GM18909 (cell line): ENCODE data around the gene TTLL11.

Source experiments
- ATAC-seq: cut with Tn5 transposase; IDR thresholded peaks from one replicate; pipeline ENCODE4 v1.9.1; 2021; ENCODE audit warnings: mild to moderate bottlenecking; ENCODE audit not compliant: unreplicated experiment, poor library complexity

TTLL11 gene

DNA sequence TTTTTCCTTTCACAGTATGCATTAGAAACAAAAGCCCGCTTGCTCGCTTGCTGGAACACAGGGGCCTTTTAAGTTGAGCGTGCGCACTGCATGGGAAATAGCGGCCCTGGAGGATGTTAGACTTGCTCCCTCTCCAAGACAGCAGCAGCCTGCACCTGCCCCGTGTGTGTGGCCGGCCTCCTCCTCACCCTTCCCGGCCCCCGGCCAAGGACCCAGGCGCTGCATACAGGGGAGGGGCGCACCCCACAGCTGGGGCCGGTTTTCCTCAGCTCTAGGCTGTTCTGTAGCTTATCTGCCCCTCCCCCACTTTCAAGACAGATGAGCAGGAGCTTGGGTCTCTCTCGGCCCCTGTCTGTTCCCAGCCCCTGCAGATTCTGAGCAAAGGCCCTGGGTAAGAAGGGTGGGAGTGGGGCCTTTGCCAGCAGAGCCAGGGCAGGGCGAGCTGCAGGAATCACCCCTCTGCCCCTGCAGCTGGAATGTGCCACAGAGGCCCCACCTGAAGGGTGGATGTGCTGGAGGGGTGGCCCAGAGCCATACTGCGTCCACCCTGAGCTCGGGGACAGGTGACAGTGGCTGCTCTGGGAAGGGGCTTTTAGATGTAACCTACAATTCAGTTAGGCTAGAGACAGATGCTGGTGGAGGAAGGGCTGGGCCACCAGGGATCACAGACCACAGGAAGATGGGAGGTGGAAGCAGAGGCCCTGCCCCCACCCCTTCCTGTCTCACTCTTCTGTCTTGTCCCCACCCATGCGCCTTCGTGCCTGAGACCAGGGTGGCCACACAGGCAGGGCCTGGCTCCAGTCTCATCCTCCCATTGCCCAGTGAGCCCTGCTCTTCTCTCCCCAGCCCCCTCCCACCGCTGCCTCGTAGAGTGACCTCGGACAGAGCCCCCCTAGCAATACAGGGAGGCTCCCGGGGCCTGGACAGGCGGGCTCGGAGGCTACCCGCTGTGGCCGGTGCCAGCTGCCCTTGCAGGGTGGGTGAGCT, 309.3 kb downstream of the TTLL11 start:
- ATAC-seq: no peak

DNA sequence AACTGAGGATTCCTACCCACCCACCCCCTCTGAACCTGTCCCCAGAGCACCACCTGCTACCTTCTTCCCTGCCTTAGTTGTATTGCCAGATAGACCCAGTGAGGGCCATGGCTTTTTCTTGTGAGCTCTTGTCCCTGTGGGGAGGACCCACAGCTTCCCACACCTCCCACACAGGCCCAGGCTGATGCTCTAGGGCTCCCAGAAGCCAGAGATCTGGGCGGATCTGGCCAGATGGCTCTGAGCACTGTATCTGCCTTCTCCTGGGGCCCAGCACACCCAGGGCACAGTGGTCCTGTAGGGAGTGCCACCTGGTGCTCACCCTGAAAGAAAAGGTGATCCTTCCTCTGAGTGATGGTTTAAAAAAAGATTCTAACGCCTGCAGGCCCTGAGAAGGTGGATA, 310.0 kb downstream of the TTLL11 start:
- no peak for ATAC-seq

DNA sequence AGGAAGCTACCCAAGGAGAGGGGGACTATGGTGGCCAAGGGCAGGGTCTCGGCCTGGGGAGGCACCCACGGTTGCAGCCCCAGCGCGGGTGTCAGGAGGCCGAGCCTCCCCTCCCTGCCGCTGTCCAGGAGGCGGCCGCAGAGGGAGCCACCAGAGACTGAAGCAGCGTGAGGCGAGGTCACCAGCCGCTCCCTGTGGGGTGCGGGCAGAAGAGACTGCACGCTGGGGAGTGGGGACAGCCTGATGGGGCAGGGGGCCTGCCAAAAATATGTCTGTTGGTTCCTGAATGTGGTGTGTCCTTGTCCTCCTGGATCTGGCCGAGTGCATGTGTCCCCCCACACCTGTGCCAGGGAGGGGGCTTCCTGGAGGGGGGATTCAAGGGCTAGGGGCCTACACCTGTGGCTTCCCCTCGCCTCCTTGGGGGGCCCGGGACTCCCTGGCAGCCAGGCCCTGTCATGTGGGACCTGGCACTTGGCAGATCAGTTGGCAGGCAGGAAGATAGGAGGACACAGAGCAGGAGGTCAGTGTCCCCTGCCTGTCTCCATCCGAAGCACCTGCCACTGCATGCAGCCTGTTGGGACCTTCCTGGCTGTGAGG, 310.5 kb downstream of the TTLL11 start:
- ATAC-seq: no peak

DNA sequence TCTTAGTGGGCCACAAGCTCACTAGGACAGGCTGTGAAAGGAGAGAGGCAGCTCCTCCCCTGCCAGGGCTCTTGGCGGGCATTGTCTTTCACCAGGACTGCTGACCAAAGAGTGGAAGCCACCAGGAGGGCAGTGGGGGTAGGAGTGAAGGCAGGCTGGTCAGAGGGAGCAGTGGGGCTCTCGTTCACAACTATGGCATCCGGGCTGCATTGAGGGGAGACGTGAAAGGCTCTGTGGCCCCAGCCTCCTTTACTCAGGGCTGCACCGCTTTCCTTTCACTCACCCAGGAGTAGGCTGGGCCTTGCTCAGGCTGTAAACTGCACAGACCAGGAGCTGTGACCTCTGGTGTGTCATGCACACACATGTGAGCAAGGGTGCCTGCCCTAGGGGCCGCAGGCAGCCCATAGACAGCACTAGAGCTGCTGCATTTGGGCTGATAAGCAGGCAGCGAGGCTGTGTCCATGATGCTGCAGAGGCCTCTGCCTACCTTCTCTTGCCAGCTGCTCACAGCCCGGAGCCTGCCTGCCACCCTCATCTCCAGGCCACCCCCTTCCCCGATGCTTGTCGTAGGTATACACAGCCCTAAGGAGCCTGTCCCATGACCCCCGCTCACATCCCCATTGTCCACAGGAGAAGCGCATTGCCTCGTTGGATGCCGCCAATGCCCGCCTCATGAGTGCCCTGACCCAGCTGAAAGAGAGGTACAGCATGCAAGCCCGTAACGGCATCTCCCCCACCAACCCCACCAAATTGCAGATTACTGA, 311.2 kb downstream of the TTLL11 start:
- no peak for ATAC-seq

DNA sequence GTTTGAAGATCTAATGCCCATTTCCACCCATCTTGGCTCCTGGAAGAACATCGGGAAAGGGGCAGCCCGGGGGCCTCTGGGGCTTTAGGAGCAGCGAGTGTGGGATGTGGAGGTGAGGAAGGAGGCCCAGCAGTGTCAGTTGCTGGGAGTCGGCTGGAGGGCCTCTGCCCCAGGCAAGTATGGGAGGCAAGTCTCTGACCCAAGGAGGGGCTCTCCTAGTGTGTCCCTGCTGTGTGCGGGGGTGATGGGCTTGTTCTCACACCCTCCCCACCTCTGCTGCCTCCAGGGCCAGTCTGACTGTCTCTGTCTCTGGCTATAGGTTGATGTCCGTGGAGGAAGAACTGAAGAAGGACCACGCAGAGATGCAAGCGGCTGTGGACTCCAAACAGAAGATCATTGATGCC, 312.0 kb downstream of the TTLL11 start:
- no peak for ATAC-seq

DNA sequence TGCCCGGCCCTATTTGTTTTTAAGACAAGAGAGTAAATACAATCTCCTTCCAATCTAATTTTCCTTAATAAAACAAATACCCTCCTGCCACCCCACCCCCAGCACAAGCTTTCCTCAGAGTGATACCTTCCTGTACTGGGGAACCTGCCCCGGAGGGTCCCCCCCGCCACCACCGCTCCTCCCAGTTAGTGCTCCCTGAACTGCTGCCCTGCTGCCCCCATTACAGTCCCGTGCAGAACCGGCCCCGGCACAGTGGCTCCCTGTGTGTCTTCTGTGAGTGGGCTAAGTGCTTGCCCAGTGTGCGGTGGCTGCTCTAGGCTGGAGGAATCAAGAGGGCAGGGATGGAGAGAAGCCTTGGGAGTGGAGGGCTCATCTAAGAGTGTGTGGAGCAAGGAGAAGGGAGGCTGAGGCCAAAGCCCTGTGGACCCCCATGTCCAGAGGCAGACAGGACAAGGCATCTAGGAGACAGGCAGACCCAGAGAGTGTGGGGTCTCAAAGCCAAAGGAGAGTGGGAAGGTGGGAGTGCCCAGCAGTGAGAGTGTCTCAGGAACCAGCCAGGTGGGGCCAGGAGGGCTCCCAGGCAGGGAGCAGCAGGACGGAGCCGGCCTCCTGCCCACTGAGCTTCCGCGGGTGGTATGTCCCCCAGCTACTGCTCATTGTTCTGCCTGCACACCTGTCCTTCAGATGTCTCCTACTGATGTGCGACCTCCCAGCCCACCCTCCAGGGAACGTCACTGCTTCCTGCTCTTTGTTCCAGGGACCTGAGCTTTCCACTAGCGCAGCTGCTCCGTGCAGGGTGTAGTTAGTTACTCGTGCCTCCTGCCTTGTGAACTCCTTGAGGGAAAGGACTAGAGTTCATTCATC, 312.7 kb downstream of the TTLL11 start:
- no peak for ATAC-seq

DNA sequence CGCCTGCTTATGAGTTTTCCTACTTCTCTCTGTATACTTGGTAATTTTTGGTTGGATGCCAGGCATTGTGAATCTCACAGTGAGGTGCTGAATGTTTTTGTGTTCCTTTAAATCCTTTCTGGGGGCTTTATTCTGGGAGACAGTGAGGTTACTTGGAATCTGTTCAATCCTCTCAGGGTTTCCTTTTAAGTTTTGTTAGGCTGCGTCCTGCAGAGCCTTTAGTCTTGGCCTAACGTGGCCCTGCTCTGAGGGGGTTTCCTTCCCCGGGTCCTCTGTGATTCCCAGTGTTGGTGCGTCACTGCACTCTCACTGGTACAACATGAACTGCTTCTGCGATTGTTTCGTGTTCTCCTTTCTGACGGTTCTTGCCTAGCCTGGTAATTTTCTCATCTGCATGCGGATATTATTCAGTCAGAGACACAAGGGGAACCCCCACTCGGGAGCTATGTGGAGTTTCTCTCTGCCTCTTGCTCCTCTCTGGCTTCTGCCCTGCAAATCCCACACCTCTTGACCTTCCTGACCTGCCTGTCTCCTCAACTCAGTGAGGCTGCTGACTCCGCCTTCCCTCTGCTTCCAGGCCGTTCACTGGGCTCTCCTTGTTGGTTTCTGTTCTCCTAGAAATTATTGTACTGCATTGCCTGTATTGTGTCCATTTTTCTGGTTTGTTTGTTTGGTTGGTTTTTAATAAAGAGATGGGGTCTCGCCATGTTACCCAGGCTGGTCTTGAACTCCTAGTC, 313.6 kb downstream of the TTLL11 start:
- no peak for ATAC-seq

DNA sequence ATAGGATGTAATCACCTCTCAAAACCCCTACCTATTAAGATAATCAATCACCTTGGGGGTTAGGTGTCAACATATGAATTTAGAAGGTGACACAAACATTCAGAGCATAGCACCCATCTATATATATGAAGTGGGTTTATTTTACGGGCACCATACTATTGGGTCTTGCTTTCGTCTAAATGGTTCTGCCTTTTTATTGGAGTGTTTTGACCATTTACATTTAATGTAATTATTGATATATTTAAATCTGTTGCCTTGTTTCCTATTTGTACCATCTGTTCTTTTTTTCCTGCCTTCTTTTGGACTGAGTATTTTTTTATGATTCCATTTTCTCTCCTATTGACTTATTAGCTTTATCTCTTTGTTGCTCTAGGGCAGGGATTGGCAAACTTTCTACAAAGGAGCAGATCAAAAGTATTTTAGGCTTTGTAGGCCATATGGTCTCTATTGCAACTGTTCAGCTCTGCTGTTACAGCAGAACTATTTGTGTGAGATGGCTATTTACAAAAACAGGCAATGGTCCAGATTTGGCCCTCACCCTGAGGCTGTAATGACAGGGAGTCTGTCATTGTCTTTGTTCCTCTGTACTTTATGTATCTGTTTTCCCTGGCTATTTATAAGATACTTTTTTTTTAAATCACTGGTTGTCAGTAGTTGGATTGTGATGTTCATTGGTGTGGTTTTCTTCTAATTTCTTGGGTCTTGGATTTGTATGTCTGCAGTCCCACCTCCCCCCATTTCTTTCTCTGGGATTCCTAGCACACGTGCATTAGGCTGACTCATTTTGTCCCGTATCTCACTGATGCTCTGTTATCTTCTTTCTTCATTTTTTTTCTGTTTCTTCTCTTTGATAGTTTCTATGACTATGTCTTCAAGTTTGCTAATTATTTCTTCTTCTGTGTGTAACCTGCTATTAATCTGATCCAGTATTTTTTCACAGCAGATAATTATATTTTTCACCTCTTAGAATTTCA, 314.6 kb downstream of the TTLL11 start:
- ATAC-seq: no peak

DNA sequence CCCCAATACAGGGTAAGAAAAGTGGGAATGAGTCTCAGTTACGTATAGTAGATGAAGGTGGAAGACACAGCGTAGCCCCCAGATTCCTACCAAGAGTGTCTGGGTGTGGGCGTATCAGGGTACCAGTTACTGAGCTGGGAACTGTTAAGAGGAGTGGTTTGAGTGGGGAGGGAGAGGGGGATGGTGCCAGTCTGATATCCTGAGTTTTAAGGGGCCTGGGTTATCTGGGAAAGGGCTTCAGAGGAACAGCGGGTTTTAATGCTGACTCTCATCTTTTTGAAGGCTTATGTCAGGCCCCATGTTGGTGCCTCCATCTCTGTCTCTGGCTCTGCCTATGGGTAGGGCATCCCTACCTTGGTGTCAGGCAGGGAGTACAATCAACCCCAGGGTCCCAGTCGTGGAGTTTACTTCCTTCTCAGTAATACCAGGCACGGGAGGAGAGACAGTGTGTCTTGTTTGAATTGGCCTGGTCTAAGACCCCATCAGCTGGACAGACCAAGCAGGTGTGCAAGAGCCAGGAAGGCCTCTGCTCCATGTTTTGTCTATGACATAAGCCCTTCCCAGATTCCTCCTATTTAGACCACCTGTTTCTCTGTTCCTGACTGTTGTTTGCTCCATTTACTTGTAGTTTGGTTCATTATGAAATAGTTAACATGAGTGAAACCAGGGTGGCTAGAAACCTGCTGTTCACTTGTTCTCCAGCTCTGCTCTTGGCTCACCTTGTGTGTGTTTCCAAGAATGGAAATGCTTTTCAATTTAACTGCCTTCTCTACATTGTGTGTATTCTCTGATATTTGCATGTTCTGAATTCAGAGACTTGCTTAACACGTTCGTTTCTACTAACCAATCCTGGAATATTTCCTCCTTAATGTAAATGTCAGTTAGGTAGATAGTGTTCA, 316.1 kb downstream of the TTLL11 start:
- no peak for ATAC-seq

DNA sequence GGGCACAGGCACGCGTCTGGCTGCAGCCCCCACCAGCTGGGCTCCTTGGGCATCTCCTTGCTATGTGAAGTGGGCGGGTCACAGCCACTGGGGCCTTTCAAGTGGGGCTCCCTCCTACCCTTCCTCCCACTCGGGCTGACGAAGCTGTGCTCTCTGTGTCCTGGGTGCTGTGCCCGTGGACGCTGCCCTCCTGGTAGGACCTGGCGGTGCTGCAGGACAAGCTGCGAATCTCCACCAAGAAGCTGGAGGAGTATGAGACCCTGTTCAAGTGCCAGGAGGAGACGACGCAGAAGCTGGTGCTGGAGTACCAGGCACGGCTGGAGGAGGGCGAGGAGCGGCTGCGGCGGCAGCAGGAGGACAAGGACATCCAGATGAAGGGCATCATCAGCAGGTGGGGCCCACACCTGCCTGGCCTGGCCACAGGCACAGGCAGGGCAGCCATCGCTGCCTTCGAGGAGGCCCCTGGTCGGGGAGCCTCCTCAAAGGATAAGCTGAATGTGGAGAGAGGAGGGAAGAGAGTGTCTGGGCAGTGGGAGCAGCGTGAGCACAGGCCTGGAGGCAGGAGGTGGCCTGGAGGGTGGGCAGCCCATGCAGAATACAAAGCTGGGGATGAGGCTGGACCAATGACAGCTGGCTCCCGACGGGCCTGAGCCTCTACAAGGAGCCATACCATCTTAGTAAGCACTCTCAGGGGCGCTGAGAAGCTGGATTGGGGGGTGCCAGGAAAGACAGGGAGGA, 316.9 kb downstream of the TTLL11 start:
- no peak for ATAC-seq

DNA sequence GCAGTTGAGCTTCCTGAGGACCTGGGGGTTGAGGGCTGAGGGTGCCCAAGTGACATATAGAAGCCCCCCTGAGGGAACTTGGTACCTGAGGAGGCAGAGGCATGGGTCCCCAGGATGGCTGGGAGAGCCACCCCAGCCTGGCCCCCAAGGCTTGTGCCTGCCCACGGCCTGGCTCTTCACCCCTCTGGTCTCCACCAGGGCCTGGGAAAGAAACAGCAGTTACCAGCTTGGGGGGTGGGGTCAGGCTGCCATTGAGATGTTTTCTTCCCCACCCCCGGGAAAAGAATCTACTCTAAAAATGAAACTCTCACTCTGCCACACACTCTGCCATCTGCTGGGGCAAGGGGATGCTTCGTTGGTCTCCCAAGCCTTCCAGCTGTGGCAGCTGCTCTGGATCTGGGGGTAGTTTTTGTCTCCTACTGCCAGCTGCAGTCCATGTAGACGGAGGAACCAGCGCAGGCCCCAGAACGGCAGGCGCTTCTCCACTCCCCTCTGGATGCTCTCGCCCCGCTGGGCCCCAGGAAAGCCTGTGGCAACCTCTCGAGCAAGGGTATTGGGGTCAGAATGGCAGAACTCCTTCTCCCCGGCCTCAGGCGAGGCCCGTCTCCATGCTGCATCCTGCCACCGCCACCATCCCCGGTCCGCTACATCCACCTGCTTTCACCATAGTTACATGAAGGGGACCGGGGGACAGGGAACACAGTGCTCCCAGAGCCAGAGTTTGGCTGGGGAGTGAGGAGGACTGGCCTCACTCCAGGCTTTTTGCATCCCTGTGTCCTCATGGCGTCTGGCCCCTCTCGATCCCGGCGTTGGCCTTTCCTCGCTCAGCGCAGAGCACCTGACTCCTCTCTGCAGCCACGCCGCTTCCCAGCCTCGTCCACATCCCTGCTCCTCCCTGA, 318.1 kb downstream of the TTLL11 start:
- no peak for ATAC-seq

DNA sequence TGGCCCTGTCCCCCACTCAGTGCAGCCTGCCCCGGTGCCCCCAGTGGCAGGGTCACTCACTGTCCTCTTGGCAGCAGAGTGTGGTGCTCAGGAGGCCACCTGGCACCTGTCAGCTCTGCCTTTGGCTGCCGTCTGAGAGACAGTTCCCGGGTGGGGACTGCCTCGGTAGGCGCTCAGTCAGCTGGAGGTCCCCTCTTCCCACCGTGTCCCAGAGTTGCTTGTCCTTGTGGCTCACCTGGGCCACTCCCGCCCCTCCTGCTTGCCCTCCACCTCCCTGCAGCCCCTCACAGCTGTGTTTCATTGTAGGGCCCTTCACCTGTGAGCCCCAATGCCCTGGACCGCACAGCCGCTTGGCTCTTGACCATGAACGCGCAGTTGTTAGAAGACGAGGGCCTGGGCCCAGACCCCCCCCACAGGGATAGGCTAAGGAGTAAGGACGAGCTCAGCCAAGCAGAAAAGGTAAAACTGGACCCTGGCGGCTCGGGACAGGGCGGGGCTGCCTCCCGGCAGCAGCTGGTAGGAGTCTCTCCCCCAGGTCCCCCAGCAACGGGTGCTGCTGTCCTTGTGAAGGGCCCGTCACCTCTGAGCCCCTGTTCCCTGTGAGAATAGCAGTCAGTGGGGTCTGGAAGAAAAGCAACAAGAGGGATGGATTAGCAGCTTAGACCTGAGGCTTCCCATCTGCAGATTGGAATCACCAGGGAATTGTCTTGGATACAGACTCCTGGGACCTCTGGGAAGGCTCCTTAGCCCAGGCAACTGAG, 319.0 kb downstream of the TTLL11 start:
- no peak for ATAC-seq

DNA sequence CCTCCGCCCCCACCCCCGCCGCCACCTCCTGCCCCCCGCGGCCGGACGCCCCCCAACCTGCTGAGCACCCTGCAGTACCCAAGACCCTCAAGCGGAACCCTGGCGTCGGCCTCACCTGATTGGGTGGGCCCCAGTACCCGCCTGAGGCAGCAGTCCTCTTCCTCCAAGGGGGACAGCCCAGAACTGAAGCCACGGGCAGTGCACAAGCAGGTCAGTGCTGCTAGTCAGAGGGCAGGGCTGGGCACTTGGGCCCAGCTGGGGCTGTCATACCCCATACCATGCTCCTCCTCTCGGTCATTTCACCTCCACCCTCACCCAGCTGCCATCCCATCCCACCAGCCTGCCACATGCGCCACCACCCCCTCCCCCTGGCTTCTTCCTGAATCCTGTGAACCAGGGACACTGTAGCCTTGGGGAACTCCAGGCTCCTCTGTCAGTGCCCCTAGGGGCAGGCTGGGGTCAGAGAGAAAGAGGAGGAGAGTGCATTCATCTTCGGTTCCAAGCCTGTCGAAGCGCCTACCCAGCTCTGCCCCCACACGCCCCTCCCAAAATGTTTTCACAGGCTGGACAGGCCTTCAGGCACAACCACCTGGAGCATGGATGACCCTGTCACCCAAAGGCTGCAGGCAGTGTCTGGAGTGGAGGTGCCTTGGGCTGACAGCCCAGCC, 319.7 kb downstream of the TTLL11 start:
- ATAC-seq: no peak

DNA sequence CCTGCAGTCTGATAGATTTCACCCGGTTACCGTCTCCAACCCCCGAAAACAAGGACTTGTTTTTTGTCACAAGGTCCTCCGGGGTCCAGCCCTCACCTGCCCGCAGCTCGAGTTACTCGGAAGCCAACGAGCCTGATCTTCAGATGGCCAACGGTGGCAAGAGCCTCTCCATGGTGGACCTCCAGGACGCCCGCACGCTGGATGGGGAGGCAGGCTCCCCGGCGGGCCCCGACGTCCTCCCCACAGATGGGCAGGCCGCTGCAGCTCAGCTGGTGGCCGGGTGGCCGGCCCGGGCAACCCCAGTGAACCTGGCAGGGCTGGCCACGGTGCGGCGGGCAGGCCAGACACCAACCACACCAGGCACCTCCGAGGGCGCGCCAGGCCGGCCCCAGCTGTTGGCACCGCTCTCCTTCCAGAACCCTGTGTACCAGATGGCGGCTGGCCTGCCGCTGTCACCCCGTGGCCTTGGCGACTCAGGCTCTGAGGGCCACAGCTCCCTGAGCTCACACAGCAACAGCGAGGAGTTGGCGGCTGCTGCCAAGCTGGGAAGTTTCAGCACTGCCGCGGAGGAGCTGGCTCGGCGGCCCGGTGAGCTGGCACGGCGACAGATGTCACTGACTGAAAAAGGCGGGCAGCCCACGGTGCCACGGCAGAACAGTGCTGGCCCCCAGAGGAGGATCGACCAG, 320.4 kb downstream of the TTLL11 start:
- no peak for ATAC-seq
